ENCODE results near the gene CER1.

DNA sequence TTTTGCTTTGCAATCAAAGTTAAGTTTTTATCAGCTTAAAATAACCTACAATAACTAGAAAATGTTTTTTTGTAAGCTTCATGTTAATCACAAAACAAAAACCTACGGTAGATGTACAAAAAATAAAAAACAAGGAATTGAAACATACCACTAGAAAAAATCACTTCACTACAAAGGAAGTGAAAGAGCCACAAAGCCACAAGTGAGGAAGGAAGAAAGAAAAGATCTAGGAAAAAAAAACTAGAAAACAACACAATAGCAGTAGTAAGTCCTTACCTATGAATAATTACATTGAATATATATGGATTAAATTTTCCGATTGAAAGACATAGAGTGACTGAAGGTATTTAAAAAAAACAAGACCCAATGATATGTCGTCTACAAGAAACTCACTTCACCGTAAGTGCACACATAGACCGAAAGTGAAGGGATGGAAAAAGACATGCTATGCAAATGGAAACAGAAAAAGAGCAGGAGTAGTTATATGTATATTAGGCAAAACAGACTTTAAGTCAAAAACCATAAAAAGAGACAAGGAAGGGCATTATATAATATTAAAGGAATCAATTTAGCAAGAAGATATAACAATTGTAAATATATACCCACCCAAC, 15.9 kb downstream of the CER1 start:
- TF ChIP-seq, protein P1, sequence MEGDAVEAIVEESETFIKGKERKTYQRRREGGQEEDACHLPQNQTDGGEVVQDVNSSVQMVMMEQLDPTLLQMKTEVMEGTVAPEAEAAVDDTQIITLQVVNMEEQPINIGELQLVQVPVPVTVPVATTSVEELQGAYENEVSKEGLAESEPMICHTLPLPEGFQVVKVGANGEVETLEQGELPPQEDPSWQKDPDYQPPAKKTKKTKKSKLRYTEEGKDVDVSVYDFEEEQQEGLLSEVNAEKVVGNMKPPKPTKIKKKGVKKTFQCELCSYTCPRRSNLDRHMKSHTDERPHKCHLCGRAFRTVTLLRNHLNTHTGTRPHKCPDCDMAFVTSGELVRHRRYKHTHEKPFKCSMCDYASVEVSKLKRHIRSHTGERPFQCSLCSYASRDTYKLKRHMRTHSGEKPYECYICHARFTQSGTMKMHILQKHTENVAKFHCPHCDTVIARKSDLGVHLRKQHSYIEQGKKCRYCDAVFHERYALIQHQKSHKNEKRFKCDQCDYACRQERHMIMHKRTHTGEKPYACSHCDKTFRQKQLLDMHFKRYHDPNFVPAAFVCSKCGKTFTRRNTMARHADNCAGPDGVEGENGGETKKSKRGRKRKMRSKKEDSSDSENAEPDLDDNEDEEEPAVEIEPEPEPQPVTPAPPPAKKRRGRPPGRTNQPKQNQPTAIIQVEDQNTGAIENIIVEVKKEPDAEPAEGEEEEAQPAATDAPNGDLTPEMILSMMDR (IDR thresholded peaks at IDR 0.05), result no peak
- TF ChIP-seq EP300 (IDR thresholded peaks at IDR 0.05; ENCODE audit: low read depth) (no peak), POLR2A (IDR thresholded peaks at IDR 0.05) (no peak), POLR2AphosphoS5 (IDR thresholded peaks at IDR 0.05) (no peak)
